Ovary (tissue), 3 donors: ENCODE results near the gene DNAJB8.

Source experiments
- EP300 ChIP-seq: sonication (generic); formaldehyde crosslinking; IDR thresholded peaks from one replicate; pipeline ENCODE4 v1.6.1; 2017; ENCODE audit warnings: antibody characterized with exemption
- POLR2A ChIP-seq: fragments of 450-650 bp; IDR thresholded peaks from one replicate; pipeline ENCODE4 v1.6.1; 2017; ENCODE audit warnings: antibody characterized with exemption, mild to moderate bottlenecking, moderate library complexity
- TF ChIP-seq, protein P1 (sequence below), 3 donors: fragments of 450-650 bp in 2 of 3; fragments of 200-600 bp in 1 of 3; IDR thresholded peaks; one replicate each; pipeline versions ENCODE4 v1.5.1 to v1.8.0; 2016 to 2022; ENCODE audit warnings: antibody characterized with exemption in 3 of 3, mild to moderate bottlenecking in 1 of 3
- donor health status: DM: no; HTN: no; CAD: no.

DNA sequence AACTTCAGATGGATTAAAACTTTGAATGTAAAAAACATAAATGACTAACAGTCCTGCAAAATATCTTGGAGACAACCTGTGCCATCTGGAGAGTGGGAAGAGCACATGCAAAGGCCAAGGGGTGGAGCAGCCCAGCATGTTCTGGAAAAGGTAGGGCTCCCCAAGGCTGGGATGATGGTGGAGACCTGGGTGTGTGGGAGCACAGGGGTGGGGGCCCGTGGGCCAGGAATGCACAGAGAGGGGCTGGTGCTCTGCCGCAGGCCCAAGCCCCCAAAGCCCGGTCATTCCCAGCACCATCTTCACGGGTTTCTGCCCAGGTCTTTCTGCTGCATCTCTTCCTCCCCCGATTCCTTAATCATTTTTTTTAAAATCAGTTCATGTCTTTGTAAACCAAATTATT, 36.0 kb upstream of the DNAJB8 start:
- TF ChIP-seq, protein P1, sequence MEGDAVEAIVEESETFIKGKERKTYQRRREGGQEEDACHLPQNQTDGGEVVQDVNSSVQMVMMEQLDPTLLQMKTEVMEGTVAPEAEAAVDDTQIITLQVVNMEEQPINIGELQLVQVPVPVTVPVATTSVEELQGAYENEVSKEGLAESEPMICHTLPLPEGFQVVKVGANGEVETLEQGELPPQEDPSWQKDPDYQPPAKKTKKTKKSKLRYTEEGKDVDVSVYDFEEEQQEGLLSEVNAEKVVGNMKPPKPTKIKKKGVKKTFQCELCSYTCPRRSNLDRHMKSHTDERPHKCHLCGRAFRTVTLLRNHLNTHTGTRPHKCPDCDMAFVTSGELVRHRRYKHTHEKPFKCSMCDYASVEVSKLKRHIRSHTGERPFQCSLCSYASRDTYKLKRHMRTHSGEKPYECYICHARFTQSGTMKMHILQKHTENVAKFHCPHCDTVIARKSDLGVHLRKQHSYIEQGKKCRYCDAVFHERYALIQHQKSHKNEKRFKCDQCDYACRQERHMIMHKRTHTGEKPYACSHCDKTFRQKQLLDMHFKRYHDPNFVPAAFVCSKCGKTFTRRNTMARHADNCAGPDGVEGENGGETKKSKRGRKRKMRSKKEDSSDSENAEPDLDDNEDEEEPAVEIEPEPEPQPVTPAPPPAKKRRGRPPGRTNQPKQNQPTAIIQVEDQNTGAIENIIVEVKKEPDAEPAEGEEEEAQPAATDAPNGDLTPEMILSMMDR (IDR thresholded peaks at IDR 0.05): no peak
- no peak for TF ChIP-seq POLR2A
- TF ChIP-seq EP300: no peak
